RWPE2 (cell line): ENCODE data around the gene SUPT5H.
A peak's percentile ranks its signal among the peaks of the same experiment; 100 is the strongest.

Source experiments
- ATAC-seq: fragments of 200-7000 bp; cut with Tn5 transposase; 3 replicates; pipeline ENCODE4 v1.9.1; 2021; ENCODE audit warnings: low read depth
- DNase-seq: peaks from one replicate; pipeline ENCODE4 v3.0.0-alpha.2; 2020; ENCODE audit warnings: low spot score
- H3K27ac ChIP-seq: fragments of 450-650 bp; 2 replicates; pipeline ENCODE4 v1.5.1; 2017; ENCODE audit warnings: mild to moderate bottlenecking; ENCODE audit not compliant: poor library complexity, severe bottlenecking
- H3K27me3 ChIP-seq: fragments of 250-450 bp; sonication (Bioruptor Pico); 2 replicates; pipeline ENCODE4 v1.5.1; 2021; ENCODE audit warnings: mild to moderate bottlenecking, moderate library complexity; ENCODE audit not compliant: insufficient read depth, poor library complexity, severe bottlenecking
- H3K36me3 ChIP-seq: fragments of 250-450 bp; sonication (Bioruptor Pico); 2 replicates; pipeline ENCODE4 v1.5.1; 2020; ENCODE audit warnings: low read depth, mild to moderate bottlenecking, moderate library complexity
- H3K4me1 ChIP-seq: fragments of 250-450 bp; sonication (Bioruptor Pico); 2 replicates; pipeline ENCODE4 v1.5.1; 2021; ENCODE audit warnings: mild to moderate bottlenecking, moderate library complexity; ENCODE audit not compliant: insufficient read depth, poor library complexity, severe bottlenecking
- H3K4me3 ChIP-seq: fragments of 250-450 bp; sonication (Bioruptor Pico); 2 replicates; pipeline ENCODE4 v1.5.1; 2021; ENCODE audit warnings: mild to moderate bottlenecking, moderate library complexity; ENCODE audit not compliant: severe bottlenecking
- H3K9me3 ChIP-seq: fragments of 250-450 bp; sonication (Bioruptor Pico); 2 replicates; pipeline ENCODE4 v1.5.1; 2021; ENCODE audit warnings: mild to moderate bottlenecking, moderate library complexity; ENCODE audit not compliant: severe bottlenecking
- TF ChIP-seq, protein P1 (sequence below): fragments of 450-650 bp; IDR thresholded peaks from one replicate; pipeline ENCODE4 v1.5.1; 2017; ENCODE audit warnings: mild to moderate bottlenecking, moderate library complexity; ENCODE audit not compliant: poor library complexity, severe bottlenecking

The SUPT5H gene

DNA sequence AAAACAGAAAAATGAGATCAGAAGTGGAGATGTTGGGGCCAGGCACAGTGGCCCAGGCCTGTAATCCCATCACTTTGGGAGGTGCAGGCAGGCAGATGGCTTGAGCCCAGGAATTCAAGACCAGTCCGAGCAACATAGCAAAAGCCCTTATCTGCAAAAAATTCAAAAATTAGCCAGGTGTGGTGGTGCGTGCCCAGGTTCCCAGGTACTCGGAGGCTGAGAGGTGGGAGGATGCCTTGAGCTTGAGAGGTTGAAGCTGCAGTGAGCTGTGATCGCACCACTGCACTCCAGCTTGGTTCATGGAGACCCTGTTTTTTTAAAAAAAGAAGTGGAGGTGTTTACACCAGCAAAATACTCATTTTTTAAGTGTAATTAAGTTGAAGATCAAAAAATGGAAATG is 45.3 kb upstream of the SUPT5H start:
- no peak overlapping the region for H3K4me3 ChIP-seq
- H3K27ac ChIP-seq, result peak overlapping the region; percentile 98
- H3K4me1 ChIP-seq, result peaks cover 39% of the 10 kb centered on the region
- TF ChIP-seq, protein P1, sequence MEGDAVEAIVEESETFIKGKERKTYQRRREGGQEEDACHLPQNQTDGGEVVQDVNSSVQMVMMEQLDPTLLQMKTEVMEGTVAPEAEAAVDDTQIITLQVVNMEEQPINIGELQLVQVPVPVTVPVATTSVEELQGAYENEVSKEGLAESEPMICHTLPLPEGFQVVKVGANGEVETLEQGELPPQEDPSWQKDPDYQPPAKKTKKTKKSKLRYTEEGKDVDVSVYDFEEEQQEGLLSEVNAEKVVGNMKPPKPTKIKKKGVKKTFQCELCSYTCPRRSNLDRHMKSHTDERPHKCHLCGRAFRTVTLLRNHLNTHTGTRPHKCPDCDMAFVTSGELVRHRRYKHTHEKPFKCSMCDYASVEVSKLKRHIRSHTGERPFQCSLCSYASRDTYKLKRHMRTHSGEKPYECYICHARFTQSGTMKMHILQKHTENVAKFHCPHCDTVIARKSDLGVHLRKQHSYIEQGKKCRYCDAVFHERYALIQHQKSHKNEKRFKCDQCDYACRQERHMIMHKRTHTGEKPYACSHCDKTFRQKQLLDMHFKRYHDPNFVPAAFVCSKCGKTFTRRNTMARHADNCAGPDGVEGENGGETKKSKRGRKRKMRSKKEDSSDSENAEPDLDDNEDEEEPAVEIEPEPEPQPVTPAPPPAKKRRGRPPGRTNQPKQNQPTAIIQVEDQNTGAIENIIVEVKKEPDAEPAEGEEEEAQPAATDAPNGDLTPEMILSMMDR, result no peak
- peaks cover 7% of the 10 kb centered on the region for H3K36me3 ChIP-seq
- no peak for DNase-seq
- H3K9me3 ChIP-seq, result no peaks in the 10 kb centered on the region
- no peaks in the 10 kb centered on the region for H3K27me3 ChIP-seq
- no peak for ATAC-seq

DNA sequence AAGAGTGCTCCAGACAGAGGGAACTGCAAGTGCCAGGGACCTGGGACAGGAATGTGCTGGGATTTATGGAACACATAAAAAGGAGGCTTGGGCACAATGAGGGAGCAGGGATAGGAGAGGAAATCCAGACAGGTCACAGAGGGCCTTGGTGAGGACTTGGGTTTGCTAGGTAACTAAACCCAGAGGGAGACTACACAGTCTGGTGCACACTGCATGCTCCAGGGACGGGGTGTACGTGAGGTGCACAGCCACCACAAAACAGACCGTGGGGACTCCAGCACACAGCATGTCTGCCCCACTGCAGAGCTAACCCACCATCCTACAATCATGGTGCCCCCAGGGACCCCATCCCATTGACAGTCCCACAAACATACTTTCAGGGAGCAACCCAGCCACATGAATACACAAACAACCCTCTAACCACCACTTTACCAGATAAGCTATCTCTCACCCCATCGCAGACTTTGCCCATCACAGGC is 44.3 kb upstream of the SUPT5H start:
- no peaks in the 10 kb centered on the region for H3K9me3 ChIP-seq
- H3K36me3 ChIP-seq, result peaks cover 4% of the 10 kb centered on the region
- ATAC-seq (no peak), DNase-seq (no peak)
- peak overlapping the region; percentile 98 for H3K27ac ChIP-seq
- H3K4me3 ChIP-seq, result no peak overlapping the region
- peaks cover 39% of the 10 kb centered on the region for H3K4me1 ChIP-seq
- H3K27me3 ChIP-seq, result no peaks in the 10 kb centered on the region
- TF ChIP-seq, protein P1, result no peak

DNA sequence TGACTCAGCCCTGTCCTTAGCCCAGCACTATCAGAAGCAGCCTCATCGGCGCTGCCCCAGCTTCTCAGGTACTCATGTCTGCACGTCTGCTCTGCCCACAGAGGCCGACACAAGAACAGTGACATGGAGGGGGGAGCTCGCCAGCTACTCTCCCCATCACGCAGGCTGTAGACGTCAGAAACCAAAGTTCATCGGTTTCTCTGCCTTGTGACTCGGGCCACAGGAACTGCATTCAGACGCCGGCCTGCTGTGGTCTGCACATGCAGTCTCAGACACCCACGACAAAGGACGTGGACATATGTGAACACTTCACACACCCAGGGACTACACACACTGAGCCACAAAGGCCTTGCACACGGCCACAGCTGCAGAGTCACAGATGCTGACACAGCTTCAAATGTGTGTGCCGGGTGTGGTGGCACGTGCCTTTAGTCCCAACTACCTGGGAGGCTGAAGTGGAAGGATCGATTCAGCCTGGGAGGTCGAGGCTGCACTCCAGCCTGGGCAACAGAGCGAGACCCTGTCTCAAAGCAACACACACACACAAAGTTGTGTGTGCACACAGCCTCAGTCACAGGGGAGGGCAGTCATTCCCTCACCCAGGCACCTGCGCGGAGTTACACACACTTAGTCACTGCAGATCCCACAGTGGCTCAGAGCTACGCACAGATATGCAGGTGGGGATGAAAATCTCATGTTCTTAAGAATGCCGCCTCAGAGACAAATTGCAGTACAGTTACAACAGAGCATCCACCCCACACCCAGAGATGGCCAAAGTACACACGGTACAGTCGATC is 43.6 kb upstream of the SUPT5H start:
- DNase-seq, result no peak
- peaks cover 39% of the 10 kb centered on the region for H3K4me1 ChIP-seq
- peak; percentile 43 for ATAC-seq
- TF ChIP-seq, protein P1, result no peak
- H3K4me3 ChIP-seq, result no peak overlapping the region
- peak overlapping the region; percentile 98 for H3K27ac ChIP-seq
- H3K36me3 ChIP-seq, result peaks cover 4% of the 10 kb centered on the region; the same call in 1 of the 2 replicates
- no peaks in the 10 kb centered on the region for H3K9me3 ChIP-seq
- H3K27me3 ChIP-seq, result no peaks in the 10 kb centered on the region

- H3K27ac ChIP-seq, result peak overlapping the region; percentile 98
- 0 out of 3 replicates have a peak, but pooled peaks have one; percentile 0 for ATAC-seq
- TF ChIP-seq, protein P1, result no peak
- H3K27me3 ChIP-seq, result no peaks in the 10 kb centered on the region
- H3K4me1 ChIP-seq, result peaks cover 37% of the 10 kb centered on the region
- H3K4me3 ChIP-seq, result peak overlapping the region; percentile 20
- no peak for DNase-seq
- no peaks in the 10 kb centered on the region for H3K9me3 ChIP-seq
- H3K36me3 ChIP-seq, result peaks cover 13% of the 10 kb centered on the region
Measured at GRCh38 chr19:39402346-39403300, 42.8 kb upstream of the SUPT5H start.
